CD4-positive, alpha-beta T cell treated with Interleukin-6 for 4 hours (primary cell): ENCODE results near the gene IGF2R.

Experiments used
- DNase-seq: peaks from one replicate; pipeline ENCODE4 v3.0.0-alpha.2; 2020; ENCODE audit warnings: mixed read lengths

The IGF2R gene

GRCh38 chr6:160055378-160055777 lies 86.5 kb downstream of the IGF2R start:
- DNase-seq: no peak

- DNase-seq: no peak
Observed at GRCh38 chr6:160055813-160056212, 86.9 kb downstream of the IGF2R start.

GRCh38 chr6:160057080-160057479 lies 88.2 kb downstream of the IGF2R start:
- DNase-seq: no peak

- no peak for DNase-seq
Observed at GRCh38 chr6:160058603-160059215, 89.8 kb downstream of the IGF2R start.

- no peak for DNase-seq
Observed at GRCh38 chr6:160060221-160060620, 91.3 kb downstream of the IGF2R start.

GRCh38 chr6:160060920-160061447 lies 92.1 kb downstream of the IGF2R start:
- no peak for DNase-seq

GRCh38 chr6:160063771-160064413 lies 95.0 kb downstream of the IGF2R start:
- no peak for DNase-seq

GRCh38 chr6:160065200-160065599 lies 96.3 kb downstream of the IGF2R start:
- no peak for DNase-seq

GRCh38 chr6:160067564-160067963 lies 98.7 kb downstream of the IGF2R start:
- DNase-seq: no peak

GRCh38 chr6:160068346-160068745 lies 99.5 kb downstream of the IGF2R start:
- DNase-seq: no peak

GRCh38 chr6:160069050-160069454 lies 100.2 kb downstream of the IGF2R start:
- DNase-seq: peak; percentile 29

- DNase-seq: no peak
Observed at GRCh38 chr6:160069459-160069858, 100.6 kb downstream of the IGF2R start.

- DNase-seq: no peak
Observed at GRCh38 chr6:160070427-160070826, 101.5 kb downstream of the IGF2R start.

GRCh38 chr6:160070831-160071230 lies 101.9 kb downstream of the IGF2R start:
- DNase-seq: no peak

- no peak for DNase-seq
Observed at GRCh38 chr6:160071805-160072690, 103.2 kb downstream of the IGF2R start.

GRCh38 chr6:160073272-160073671 lies 104.4 kb downstream of the IGF2R start:
- no peak for DNase-seq

GRCh38 chr6:160076009-160076408 lies 107.1 kb downstream of the IGF2R start:
- no peak for DNase-seq

GRCh38 chr6:160077024-160077423 lies 108.1 kb downstream of the IGF2R start:
- no peak for DNase-seq

GRCh38 chr6:160077526-160077925 lies 108.6 kb downstream of the IGF2R start:
- DNase-seq: no peak

GRCh38 chr6:160078883-160079685 lies 110.2 kb downstream of the IGF2R start:
- DNase-seq: no peak

- DNase-seq: no peak
Observed at GRCh38 chr6:160079686-160080043, 110.8 kb downstream of the IGF2R start.

GRCh38 chr6:160080097-160080496 lies 111.2 kb downstream of the IGF2R start:
- DNase-seq: no peak

- DNase-seq: no peak
Observed at GRCh38 chr6:160081398-160081797, 112.5 kb downstream of the IGF2R start.
